IPS DF 19.7 (cell line): Measurements from ENCODE around the gene RORC.

ENCODE experiments used
- DNase-seq: peaks from one replicate; pipeline ENCODE4 v3.0.0-alpha.2; 2013; ENCODE audit warnings: low read depth, low spot score

Gene RORC

DNA sequence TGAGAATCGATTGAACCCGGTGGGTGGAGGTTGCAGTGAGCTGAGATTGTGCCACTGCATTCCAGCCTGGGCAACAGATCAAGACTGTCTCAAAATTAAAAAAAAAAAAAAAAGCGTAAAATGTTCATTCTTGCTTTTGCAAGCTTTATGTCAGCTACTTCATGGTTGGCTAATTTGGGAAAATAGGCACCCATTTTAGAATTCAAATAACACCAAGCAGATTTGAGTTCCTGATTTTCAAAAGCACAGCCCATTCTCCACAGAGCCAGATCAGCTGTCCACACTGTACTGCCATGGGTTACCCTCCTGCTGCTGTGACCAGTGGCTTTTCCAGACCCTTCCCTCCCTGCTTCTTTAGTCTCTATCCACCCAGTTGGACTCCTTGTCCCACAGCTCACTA lies 17.5 kb upstream of the RORC start:
- DNase-seq: no peak

DNA sequence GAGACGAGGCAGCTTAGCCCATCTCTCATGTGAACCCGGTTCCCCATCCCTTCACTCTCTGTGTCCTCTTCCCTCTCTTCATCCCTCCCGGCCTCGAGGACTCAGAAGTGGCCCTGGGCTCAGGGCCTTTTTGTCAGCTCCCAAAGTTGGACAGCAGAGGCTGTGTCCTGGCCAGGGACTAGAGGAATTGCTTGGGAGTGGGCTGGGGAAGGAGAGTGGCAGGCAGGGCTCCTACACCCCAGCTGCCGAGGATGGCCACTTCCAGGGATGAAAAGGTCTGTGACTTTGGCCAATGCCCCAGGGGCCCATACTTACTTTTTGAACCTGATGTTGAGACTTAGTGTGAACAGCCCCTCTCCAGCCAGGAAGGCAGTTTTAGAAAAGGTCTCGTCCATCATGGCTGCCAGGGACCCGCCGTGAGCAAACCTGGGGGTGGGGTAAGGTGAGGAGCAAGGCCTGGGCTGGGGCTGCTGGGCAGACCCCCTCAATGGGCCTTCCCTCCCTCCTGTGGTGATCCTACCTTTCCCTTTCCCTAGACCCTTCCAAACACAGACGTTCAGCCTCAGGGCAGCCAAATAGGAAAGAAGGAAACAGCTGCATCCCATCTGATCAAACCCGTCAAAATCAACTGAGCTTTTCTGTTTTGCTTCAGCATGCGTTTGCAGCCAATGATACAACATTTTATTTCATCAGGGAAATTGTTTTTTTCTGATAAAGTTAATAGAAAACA lies 16.4 kb upstream of the RORC start:
- DNase-seq: no peak

DNA sequence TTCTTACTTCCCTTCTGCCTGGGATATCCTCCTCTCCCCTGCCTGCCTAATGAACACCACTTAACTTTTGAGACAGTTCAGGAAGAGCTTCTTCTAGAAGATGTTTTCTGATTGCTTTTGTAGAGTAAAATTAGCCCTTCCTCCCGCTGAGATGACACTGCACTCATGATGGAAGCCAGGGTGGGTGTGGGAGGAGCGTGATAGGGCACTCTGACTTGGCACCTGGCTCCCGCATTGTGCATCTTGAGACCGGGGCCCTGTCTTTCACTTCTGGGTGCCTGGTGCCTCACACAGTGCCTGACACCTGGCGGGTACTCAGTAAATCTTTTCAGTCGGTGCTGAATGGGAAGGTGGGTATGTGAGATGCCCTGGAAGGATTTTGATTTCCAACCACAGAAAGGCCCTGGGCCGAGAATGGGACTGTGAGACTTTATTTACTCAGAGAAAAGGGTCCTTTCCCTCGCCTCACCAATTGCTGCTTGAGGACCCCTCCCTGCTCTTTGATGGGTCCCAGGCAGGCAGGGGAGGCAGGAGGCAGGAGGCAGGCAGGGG lies 15.2 kb upstream of the RORC start:
- DNase-seq: no peak

DNA sequence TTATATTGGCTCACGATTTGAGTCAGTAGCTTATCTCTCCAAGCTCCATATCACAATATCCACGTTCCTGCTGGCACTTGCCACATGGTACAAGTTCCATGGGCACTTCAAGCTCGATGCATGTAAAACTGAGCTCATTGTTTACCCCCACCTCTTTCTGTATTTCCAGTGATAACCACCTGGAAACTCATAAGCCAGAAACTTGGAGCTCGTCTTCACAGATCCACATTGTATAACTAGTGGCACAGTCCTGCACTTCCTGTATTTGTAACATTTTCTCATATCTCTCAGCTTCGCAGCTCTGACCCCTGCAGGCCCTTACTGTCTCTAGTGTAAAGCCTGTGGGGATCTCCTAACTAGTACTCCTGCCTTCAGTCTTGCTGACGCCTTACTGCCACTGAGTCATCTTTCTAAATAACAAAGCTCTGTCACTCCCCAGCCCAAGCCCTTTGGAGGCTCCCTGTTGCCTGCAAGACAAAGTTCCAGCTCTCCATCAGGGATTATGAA lies 14.5 kb upstream of the RORC start:
- no peak for DNase-seq

DNA sequence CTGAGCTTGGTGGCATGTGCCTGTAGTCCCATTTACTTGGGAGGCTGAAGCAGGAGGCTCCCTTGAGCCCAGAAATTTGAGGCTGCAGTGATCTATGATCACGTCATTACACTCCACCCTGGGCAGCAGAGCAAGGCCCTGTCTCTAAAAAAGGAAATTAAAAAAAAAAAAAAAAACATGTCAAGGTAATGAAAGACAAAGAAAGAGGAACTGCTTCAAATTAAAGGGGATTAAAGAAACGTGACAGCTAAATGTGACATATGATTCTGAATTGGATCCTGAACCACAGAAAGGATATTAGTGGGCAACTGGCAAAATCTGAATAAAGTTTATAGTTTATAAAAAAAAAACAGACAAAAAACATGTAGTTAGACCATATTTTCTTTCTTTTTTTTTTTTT lies 11.8 kb upstream of the RORC start:
- no peak for DNase-seq

DNA sequence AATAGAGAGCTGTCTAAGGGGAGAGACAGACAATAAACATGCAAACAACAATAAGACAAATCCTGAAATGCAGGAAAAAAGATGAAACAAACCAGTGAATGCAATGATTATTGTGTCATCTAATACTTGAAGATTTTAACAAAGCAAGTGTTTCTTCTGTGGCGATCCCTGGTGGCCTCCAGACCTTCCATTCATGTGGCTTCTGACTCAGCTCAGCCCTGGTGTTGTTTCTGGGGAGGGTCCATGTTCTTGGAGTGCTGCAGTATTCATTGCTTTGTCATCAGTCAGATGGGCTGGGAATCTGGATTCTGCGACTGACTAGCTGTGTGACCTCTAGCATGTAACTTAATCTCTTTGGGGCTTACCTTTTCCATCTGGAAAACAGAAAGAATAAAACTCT lies 9.5 kb upstream of the RORC start:
- no peak for DNase-seq

DNA sequence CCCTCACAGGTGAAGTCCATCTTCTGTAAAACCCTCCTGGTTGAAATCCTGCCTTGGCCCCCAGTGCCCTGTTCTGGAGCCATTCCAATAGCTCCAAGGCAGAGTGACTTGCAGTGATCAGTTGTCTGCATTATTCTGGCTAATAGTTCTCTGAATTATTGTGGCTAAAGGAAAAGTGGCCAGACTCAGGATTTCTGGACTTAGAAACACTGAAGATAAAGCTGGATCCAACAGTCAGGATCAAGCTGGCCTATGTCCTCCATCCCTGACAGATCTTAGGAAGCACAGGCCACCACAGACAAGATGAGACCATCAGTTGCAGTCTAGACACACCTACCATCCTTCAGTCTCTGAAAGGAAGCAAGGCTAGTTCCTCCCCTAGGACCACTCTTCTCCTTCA lies 8.8 kb upstream of the RORC start:
- DNase-seq: no peak

DNA sequence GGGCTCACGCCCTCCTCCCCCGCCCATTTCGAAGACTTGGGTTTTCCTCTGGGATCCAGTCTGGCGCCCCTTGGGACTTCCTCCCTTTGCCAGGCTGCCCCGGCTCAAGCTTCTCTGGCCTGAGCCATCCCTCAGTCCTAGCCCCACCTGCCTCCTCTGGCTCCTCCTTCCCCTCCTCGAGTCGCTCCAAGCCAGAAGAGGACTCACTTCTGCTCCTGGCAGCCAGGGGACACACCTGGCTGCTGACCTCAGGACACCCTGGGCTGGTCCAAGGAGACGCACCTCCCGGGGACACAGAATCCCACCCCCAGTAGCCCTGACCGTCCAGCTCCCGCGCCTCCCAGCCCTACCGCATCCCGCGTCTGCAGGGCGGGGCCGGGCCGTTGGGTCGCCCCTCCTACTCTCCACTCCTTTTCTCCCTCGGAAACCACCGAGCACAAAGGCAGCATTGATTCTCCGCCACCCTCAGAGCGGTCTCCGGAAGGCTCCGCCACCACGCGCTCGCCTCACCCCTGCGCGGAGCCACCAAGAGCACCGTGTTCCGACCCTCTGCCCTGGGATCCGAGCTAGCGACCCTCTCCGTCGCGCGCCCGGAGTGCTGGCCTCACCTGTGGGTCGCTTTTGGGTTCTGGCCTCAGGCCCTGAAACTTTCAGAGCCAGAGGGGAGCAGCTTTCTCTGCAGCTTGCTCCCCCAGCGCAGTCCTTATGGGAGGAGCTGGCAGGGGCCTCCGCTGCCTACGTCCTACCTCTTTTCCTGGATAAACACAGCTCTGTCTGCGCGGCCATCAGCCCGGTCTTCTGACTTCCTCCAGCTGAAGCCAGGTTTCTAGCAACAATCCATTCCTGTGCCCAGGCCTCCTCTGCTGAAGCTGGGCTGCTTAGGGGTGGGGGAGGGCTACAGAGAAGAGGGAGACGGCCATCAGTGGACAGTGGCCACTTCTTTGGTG lies 8.1 kb upstream of the RORC start, which contains the start of gene C2CD4D:
C2CD4D (minus strand) TSS at position 364 of the 947 bp plus-strand sequence. CDS start 831 bp downstream, outside the sequence.
- no peak for DNase-seq

DNA sequence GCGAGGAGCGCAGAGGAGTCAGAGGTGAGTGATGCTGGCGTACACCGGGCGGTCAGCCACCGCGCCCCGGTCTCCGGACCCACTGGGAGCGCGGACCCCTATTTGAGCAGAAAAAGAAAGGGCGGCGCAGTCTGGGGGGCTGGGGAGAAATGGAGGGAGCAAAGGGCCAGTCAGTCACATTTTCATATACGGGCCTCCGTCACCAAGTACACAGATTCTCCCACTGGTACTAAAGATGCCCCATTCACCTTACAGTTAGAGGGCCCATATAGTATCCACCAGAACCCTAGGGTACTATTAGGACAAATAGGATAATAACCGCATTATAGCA lies 7.4 kb upstream of the RORC start:
- DNase-seq: no peak

DNA sequence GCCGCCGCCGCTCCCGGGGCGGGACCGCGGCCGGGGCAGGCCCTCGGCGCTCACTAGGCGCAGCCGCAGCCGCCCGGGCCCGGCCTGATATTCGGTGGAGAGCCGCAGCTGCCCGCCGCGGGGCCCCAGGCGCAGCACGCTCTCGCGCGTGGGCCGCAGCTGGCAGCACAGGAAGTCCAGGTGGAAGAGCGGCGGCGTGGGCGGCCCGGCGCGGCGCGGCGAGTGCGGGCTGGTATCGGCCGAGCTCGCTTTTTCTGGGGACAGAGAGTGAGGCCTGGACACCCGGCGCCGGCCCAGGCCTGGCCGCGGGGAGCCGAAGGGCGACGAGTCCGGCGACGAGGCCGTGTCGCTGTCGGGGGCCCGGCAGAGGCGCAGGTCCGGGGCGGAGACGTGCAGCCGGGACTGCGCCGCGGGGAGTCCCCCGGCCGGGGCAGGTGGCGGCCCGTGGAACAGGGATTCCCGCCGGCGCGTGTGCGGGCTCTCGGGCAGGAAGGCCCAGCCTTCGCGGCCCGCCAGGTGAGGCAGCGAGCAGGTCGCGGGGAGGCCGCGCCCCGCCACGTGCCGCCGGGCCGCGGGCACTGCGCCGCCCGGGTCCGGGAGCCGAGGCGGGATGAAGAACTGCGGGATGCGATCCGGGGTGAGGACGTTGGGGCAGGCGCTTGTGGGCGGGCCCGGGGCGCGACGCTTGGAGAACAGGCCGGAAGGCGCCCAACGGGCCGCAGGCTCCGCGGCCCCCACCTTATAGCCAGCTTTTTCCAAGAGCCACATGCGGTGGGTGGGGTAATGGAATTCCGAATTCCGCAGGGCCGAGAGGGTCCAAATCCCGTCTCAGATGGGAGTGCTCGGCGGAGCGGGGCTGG lies 6.8 kb upstream of the RORC start:
- no peak for DNase-seq

DNA sequence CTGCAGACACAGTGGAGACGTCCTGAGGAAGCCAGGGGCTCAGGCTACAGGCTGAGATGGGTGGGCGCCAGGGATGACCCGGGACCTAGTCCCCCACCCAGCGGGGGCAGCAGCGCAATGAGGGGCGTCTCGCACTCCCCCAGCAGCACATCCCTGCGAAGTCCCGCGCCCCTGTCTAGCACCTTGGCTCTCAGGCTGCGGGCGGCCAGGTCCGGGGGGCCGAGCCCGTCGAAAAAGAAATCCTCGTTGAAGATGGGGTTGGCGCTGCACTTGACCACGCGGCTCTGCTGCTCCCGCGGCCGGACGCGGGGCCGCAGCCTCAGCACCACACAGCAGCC lies 6.3 kb upstream of the RORC start:
- DNase-seq: no peak

DNA sequence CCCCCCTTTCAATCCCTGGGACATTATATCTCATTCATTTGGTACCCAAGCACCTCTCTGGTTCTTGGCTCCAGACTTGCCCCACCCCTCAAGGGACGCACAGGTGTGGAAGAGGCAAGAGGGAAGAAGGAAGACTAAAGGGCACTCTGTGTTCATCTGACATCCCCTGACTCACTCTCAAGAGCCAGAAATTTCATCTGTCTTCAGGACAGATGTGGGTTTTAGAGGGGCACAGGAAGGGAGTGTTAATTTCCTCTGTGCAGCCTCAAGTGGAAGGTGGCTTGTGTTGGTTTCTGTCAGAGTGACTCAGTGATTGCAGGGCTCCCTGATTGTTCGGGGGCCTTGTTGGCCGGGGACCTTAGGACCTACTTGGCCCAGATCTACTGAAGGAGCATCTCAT lies 5.6 kb upstream of the RORC start:
- DNase-seq: no peak

DNA sequence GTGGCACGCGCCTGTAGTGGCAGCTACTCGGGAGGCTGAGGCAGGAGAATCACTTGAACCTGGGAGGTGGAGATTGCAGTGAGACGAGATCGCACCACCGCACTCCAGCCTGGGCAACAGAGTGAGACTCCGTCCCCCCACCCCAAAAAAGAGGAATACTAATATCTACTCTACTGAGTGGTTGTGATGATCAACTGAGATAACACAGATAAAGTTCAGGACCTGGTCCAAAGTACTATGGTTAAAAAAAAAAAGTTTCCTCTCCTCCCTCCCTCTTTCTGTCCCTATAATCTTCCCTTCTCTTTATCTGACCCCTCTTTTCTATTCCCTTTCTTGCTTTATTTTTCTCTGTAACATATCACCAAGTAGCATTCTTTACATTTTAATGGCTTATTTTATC lies 4.0 kb upstream of the RORC start:
- no peak for DNase-seq

DNA sequence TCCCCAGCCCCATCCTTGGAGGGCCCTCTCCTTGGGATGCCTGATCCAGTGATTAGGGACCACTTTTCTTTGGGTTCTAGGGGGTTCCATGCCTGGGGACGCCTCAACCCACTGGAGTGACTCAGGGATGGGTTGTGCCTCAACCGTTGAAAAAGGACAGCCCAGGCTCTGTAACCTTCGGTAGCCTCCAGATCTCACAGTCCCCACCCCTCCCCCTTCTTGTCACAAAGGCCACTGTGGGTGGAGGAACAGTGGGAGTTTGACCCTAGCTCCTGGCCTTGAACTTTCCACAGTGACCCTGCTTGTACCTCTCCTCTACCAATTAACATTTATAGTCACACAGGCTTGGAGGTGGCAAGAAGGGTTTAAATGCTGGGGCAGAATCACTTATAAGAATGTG lies 2.6 kb upstream of the RORC start:
- no peak for DNase-seq

DNA sequence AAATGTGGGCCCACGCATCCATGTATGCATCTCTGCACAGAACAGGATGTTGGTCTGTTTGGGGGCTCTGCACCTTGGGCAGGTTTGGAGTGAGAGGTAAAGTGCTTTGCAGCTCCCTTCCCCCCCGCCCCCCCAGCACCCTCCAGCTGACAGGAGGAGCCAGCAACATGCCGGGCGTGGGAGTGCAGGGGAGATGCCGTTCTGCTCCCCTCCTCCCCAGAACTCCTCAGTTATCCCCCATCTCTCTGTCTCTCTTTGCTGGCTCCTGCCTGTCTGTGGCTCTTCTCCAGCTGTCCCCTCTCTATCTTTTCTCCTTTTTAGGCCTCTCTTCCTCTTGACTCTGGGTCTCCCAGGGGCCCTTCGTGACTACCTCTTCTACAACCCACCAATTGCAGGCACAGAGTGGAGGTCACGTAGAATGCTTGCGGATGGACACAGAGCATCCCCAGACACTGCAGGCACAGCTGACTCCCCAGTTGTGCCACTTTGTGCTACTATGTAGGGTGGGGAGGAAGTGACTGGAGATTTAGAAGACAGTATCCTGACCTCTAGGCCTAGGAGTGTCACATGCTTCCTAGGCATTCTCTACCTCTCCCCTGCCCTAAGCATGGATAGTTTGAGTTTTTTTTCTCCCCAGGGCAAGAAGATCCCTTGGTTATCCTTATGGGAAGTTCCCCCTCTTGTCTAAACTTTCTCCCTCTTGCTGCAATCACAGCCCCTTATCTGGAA lies 1.7 kb upstream of the RORC start:
- no peak for DNase-seq

DNA sequence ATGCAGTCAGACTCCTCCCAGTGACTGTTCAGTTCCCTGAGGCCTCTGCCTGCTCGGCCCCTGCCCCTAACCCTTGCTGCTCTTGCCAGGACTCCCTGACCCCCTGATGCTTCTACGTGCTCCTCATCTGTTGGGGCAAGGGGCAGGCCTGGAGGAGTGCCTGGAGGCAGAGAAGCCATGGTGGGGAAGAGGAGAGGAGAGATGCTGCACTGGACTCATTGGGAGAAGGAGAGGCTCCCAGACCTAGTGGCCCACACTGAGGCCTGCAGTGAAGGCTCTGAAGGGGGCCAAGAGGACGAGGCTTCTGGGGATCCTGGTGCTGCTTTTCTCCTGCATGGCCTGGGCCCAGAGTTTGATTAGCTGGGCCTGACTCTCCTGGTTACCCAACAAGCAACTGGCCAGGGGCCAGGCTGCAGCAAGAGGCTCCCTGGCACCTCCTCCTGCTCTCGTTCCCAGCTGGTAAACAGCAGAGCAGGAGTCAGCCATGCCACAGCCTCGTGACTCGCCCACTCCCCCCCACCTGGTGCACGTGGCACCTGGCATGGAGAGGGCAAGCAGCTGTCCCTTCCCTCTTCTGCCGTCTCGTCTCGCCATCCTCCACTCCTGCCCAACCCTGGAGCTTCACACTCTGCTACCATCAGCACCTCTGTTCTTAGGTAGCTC lies 847 bp upstream of the RORC start:
- DNase-seq: no peak

DNA sequence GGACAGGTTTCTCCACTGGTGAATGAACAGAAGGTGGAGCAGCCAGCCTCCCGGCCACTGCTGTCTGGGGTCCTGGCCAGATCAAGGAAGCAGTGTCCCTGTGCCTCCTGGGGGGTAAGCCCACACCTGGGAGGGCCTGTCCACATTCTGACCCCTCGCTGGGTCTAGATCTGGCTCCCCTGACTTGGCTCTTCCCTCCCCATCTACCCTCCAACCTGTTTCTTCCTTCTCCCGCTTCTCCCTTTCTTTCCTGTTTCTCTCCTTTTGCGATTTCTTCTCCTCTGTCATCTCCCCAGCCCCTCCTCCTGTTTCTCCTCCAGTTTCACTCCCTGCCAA lies 378 bp downstream of the RORC start:
- no peak for DNase-seq

DNA sequence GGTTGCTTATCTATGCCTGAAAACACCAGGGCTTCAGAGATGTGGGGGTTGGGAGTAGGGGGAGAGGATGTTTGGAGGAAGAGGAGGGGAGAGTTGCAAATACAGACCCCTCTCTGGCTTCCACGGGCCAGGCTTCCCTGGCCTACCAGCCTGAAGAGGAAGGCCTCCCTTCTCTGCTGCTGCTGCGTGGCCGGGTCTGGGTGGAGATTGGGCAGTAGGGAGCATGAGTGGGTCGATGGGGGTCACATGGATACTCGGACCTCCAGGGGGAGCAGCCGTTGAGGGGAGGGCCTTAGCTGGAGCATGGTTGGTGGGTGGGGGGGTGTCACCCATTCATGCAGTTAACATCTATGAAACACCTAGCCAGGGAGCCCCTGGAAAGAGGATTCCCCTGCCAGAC lies 1.5 kb downstream of the RORC start:
- DNase-seq: no peak

DNA sequence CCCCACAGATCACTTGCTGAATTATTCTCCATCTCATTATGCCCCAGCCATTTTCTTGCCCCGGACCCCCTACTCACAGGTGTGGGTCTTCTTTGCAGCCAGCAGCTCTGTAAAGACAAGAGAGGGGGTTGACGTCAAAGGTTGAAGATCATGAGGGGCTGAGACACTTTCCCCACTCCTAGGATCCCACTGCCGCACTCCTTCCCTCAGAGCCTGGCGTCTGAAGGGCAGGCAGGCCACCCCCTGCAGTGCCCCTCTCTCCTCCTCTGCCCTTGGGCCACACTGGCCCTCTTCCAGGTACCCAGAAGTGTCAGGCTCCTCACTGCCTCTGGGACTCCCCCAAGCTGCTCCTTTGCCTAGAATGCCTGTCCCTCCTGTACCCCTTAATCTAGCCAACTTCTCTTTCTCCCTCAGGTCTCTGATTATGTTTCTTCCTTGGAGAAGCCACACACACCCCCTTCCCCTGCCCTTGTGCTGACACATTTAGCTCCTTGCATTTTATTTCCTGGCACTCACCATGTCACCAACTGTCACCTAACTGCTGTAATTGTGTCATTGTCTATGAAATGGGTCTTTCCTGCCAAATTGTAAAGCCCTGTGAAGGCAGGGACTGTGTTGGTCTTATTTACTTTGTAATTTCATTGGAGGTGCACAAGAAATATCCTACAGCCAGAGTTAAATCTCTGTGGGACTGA lies 2.1 kb downstream of the RORC start:
- no peak for DNase-seq

DNA sequence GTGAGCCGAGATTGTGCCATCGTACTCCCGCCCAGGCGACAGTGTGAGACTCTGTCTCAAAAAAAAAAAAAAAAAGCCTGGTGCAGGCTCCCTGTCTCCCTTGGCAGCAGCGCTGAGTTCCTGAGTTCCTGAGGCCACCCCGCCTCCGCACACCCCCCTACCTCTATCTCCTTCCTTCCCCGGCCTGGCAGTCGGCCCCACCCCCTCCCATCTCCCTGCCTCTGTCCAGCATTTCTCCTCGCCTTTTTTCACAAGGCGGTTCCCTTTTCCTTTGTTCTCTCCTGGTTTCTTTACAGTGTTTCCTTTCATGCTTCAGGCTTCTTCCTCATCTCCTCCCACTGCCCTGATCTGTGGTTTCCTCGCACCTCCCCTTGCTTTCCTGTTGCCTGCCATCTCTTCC lies 2.7 kb downstream of the RORC start:
- DNase-seq: no peak
